Esophagus squamous epithelium (tissue), 5 donors: ENCODE data around the gene OPRM1. TPM values are rescaled to one million over a fixed set of nuclear protein-coding genes. Genes with fewer than 3 reads are reported as not detected.

Experiments
- DNase-seq: peaks from one replicate; lab custom pipeline; 2025; lab: John Stamatoyannopoulos, UW
- H3K27ac ChIP-seq, 4 donors: fragments of 200-600 bp; sonication (generic); one replicate each; pipeline ENCODE4 v1.5.1; 2016 to 2019; ENCODE audit warnings: mild to moderate bottlenecking in 1 of 4
- H3K27me3 ChIP-seq, 4 donors: fragments of 200-600 bp; sonication (generic); 1 replicate in 3 of 4; 2 replicates in 1 of 4; pipeline versions ENCODE4 v1.5.1 to v1.6.0; 2017 to 2021; ENCODE audit warnings: antibody characterized with exemption in 1 of 4
- H3K36me3 ChIP-seq, 3 donors: fragments of 200-600 bp; sonication (generic); one replicate each; pipeline ENCODE4 v1.5.1; 2016 to 2019
- H3K4me1 ChIP-seq, 3 donors: fragments of 200-600 bp; sonication (generic); one replicate each; pipeline ENCODE4 v1.5.1; 2017 to 2019
- H3K4me3 ChIP-seq, 4 donors: fragments of 200-600 bp; sonication (generic); 1 replicate in 3 of 4; 2 replicates in 1 of 4; pipeline ENCODE4 v1.5.1; 2016 to 2019; ENCODE audit warnings: mild to moderate bottlenecking in 2 of 4, moderate library complexity in 1 of 4
- H3K9me3 ChIP-seq, 3 donors: fragments of 200-600 bp; sonication (generic); one replicate each; pipeline ENCODE4 v1.5.1; 2016 to 2019
- CTCF ChIP-seq, 6 experiments: fragments of 450-650 bp in 4 of 6; fragments of 200-600 bp in 2 of 6; sonication (generic) in 2 of 6; IDR thresholded peaks; one replicate each; pipeline ENCODE4 v1.5.1; 2016 to 2019; ENCODE audit warnings: antibody characterized with exemption in 6 of 6, mild to moderate bottlenecking in 4 of 6, moderate library complexity in 4 of 6
- POLR2A ChIP-seq, 4 donors: fragments of 450-650 bp; IDR thresholded peaks; one replicate each; pipeline ENCODE4 v1.6.1; 2017; ENCODE audit warnings: antibody characterized with exemption in 4 of 4, mild to moderate bottlenecking in 4 of 4, moderate library complexity in 3 of 4
- WGBS, 2 donors: methylation state at CpG; one replicate each; pipeline ENCODE4 v1.1.5; 2018; 5-methylcytosine and 5-hydroxymethylcytosine counted together
- intact Hi-C: fragments of 100-400 bp; cut with DNase I; formaldehyde crosslinking; loops from one replicate; pipeline ENCODE4 v1.15.0; 2022
- total RNA-seq, 4 donors: library from RNA; depleted of rRNA; stranded (reverse); fragments of >200 nt; gene quantifications; one replicate each; pipeline ENCODE4 v1.1.0, GENCODE V29; 2016
- donor health status: DM: yes; HTN: yes; CAD: no.

The OPRM1 gene
- total RNA-seq, 4 donors from 2014 or later: not detected

- Histone ChIP-seq H3K4me3 (no peak overlapping the region), H3K4me1 (no peaks in the 10 kb centered on the region), H3K9me3 (no peaks in the 10 kb centered on the region), H3K27ac (no peak overlapping the region), H3K27me3 (no peaks in the 10 kb centered on the region), H3K36me3 (no peaks in the 10 kb centered on the region)
- 87 to 89% methylated on average over 3 of the region's 3 CpGs for WGBS, 2 donors
- intact Hi-C loops: no loop called here
- no peak for DNase-seq
- TF ChIP-seq CTCF (IDR thresholded peaks at IDR 0.05) (no peak), POLR2A (IDR thresholded peaks at IDR 0.05) (no peak)
These were observed 187.4 kb downstream of the OPRM1 start for GRCh38 chr6:154226461-154226860.

GRCh38 chr6:154227862-154228520, 189.0 kb downstream of the OPRM1 start:
- TF ChIP-seq POLR2A (IDR thresholded peaks at IDR 0.05): no peak
- TF ChIP-seq CTCF (IDR thresholded peaks at IDR 0.05): no peak
- no peak for DNase-seq
- WGBS, 2 donors: 79 to 86% methylated on average over 7 of the region's 7 CpGs
- Histone ChIP-seq H3K9me3 (no peaks in the 10 kb centered on the region), H3K4me3 (no peak overlapping the region), H3K27me3 (no peaks in the 10 kb centered on the region), H3K27ac (no peak overlapping the region), H3K36me3 (no peaks in the 10 kb centered on the region), H3K4me1 (peaks cover 0 to 11% (median 0%) of the 10 kb centered on the region in 3 donors)
- intact Hi-C loops: no loop called here

- H3K36me3 ChIP-seq: no peaks in the 10 kb centered on the region
- no peak for DNase-seq
These were observed 189.5 kb downstream of the OPRM1 start for GRCh38 chr6:154228521-154228905.

GRCh38 chr6:154229786-154230185, 190.7 kb downstream of the OPRM1 start:
- Histone ChIP-seq H3K9me3 (no peaks in the 10 kb centered on the region), H3K4me1 (peaks cover 0 to 13% (median 0%) of the 10 kb centered on the region in 3 donors), H3K4me3 (peak overlapping the region in 1 of 4 donors; percentile 23), H3K27me3 (no peaks in the 10 kb centered on the region), H3K36me3 (no peaks in the 10 kb centered on the region), H3K27ac (no peak overlapping the region)
- 52 to 79% methylated on average over 6 of the region's 6 CpGs for WGBS, 2 donors
- intact Hi-C loops: no loop called here
- no peak for DNase-seq
- TF ChIP-seq CTCF (IDR thresholded peaks at IDR 0.05) (no peak), POLR2A (IDR thresholded peaks at IDR 0.05) (no peak)

More at GRCh38 chr6:154228521-154228905, 189.5 kb downstream of the OPRM1 start:
- Histone ChIP-seq H3K4me1 (peaks cover 0 to 13% (median 0%) of the 10 kb centered on the region in 3 donors), H3K27ac (no peak overlapping the region), H3K4me3 (no peak overlapping the region), H3K27me3 (no peaks in the 10 kb centered on the region), H3K9me3 (no peaks in the 10 kb centered on the region)
- 78 to 89% methylated on average over 3 to 4 of the region's 4 CpGs for WGBS, 2 donors
- intact Hi-C loops: no loop called here
- TF ChIP-seq CTCF (IDR thresholded peaks at IDR 0.05) (no peak), POLR2A (IDR thresholded peaks at IDR 0.05) (no peak)

- 74 to 91% methylated on average over 3 of the region's 3 CpGs for WGBS, 2 donors
- H3K36me3 ChIP-seq: no peaks in the 10 kb centered on the region
- TF ChIP-seq POLR2A (IDR thresholded peaks at IDR 0.05): no peak
- no peak for TF ChIP-seq CTCF (IDR thresholded peaks at IDR 0.05)
- intact Hi-C loops: no loop called here
- no peak overlapping the region for H3K27ac ChIP-seq
- DNase-seq: no peak
- H3K9me3 ChIP-seq: no peaks in the 10 kb centered on the region
- H3K4me1 ChIP-seq: peaks cover 0 to 13% (median 0%) of the 10 kb centered on the region in 3 donors
- H3K4me3 ChIP-seq: no peak overlapping the region
- H3K27me3 ChIP-seq: no peaks in the 10 kb centered on the region
These were observed 191.4 kb downstream of the OPRM1 start for GRCh38 chr6:154230393-154230792.
